HEK293 (cell line): Measurements from ENCODE around the gene METTL16.

ENCODE experiments used
- CTCF ChIA-PET: fragments of 350-600 bp; formaldehyde crosslinking; extraction: SDS; loops from one replicate; lab custom pipeline; 2021; ENCODE audit warnings: antibody characterized with exemption; lab: Yijun Ruan, JAX
- POLR2A ChIA-PET: fragments of 300-600 bp; formaldehyde crosslinking; extraction: SDS; loops from one replicate; lab custom pipeline; 2020; ENCODE audit warnings: antibody characterized with exemption, inconsistent platforms; lab: Yijun Ruan, JAX
- H3K27ac ChIP-seq: fragments of 200-500 bp; sonication (Bioruptor generic); 2 replicates; pipeline ENCODE4 v1.5.1; 2014; ENCODE audit warnings: low read depth, low read length, control low read depth, inconsistent platforms; ENCODE audit errors: extremely low read depth
- H3K36me3 ChIP-seq, 2 experiments: fragments of 200-500 bp in 1 of 2; sonication (Bioruptor generic) in 1 of 2; 1 replicate in 1 of 2; 2 replicates in 1 of 2; pipeline ENCODE4 v1.5.1; 2014 to 2017; ENCODE audit warnings: inconsistent platforms in 2 of 2, low read length in 2 of 2; ENCODE audit not compliant: control insufficient read depth in 2 of 2, insufficient read depth in 1 of 2
- H3K4me1 ChIP-seq: fragments of 200-500 bp; sonication (Bioruptor generic); 2 replicates; pipeline ENCODE4 v1.5.1; 2014; ENCODE audit warnings: mild to moderate bottlenecking, low read length, inconsistent platforms; ENCODE audit not compliant: control insufficient read depth, insufficient read depth
- H3K4me3 ChIP-seq: 2 replicates; pipeline ENCODE4 v1.5.1; 2011; ENCODE audit warnings: low read depth, mild to moderate bottlenecking, control low read depth, low read length, moderate library complexity
- H3K9me3 ChIP-seq: fragments of 200-500 bp; sonication (Bioruptor generic); 2 replicates; pipeline ENCODE4 v1.5.1; 2014; ENCODE audit warnings: low read depth, low read length, inconsistent platforms; ENCODE audit not compliant: control insufficient read depth, insufficient read depth
- BCL11B ChIP-seq: fragments of 450-650 bp; formaldehyde crosslinking; IDR thresholded peaks from 2 replicates; pipeline ENCODE4 v1.5.1; 2016; ENCODE audit warnings: low read depth, missing biosample characterization, missing genetic modification characterization
- FEZF1 ChIP-seq: fragments of 450-650 bp; formaldehyde crosslinking; IDR thresholded peaks from 2 replicates; pipeline ENCODE4 v1.5.1; 2016; ENCODE audit warnings: missing biosample characterization, missing genetic modification characterization
- PRDM10 ChIP-seq: fragments of 450-650 bp; formaldehyde crosslinking; IDR thresholded peaks from 2 replicates; pipeline ENCODE4 v1.5.1; 2016; ENCODE audit warnings: missing biosample characterization, missing genetic modification characterization
- ZFP69B ChIP-seq: fragments of 450-650 bp; formaldehyde crosslinking; IDR thresholded peaks from 2 replicates; pipeline ENCODE4 v1.5.1; 2016; ENCODE audit warnings: missing biosample characterization, missing genetic modification characterization
- ZNF146 ChIP-seq: fragments of 450-650 bp; formaldehyde crosslinking; IDR thresholded peaks from 2 replicates; pipeline ENCODE4 v1.5.1; 2016; ENCODE audit warnings: missing biosample characterization, missing genetic modification characterization
- ZNF175 ChIP-seq: fragments of 450-650 bp; formaldehyde crosslinking; IDR thresholded peaks from 2 replicates; pipeline ENCODE4 v1.5.1; 2016; ENCODE audit warnings: missing biosample characterization, missing genetic modification characterization
- ZNF202 ChIP-seq: fragments of 450-650 bp; formaldehyde crosslinking; IDR thresholded peaks from 2 replicates; pipeline ENCODE4 v1.5.1; 2016; ENCODE audit warnings: missing biosample characterization, missing genetic modification characterization, borderline replicate concordance
- ZNF248 ChIP-seq: fragments of 450-650 bp; formaldehyde crosslinking; IDR thresholded peaks from 2 replicates; pipeline ENCODE4 v1.5.1; 2017; ENCODE audit warnings: missing biosample characterization, missing genetic modification characterization
- ZNF366 ChIP-seq: fragments of 450-650 bp; formaldehyde crosslinking; conservative IDR thresholded peaks from 2 replicates; pipeline ENCODE4 v1.5.1; 2016; ENCODE audit warnings: missing biosample characterization, missing genetic modification characterization
- ZNF549 ChIP-seq: fragments of 450-650 bp; IDR thresholded peaks from 2 replicates; pipeline ENCODE4 v1.5.1; 2018; ENCODE audit warnings: missing biosample characterization, missing genetic modification characterization, mild to moderate bottlenecking, inconsistent platforms, moderate library complexity
- ZNF555 ChIP-seq: fragments of 450-650 bp; formaldehyde crosslinking; conservative IDR thresholded peaks from 2 replicates; pipeline ENCODE4 v1.5.1; 2017; ENCODE audit warnings: missing biosample characterization, mild to moderate bottlenecking, missing genetic modification characterization, inconsistent platforms
- ZNF624 ChIP-seq: fragments of 450-650 bp; formaldehyde crosslinking; IDR thresholded peaks from 2 replicates; pipeline ENCODE4 v1.5.1; 2017; ENCODE audit warnings: missing biosample characterization, missing genetic modification characterization
- ZNF670 ChIP-seq: fragments of 450-650 bp; formaldehyde crosslinking; IDR thresholded peaks from 2 replicates; pipeline ENCODE4 v1.5.1; 2016; ENCODE audit warnings: missing biosample characterization, missing genetic modification characterization, low read depth
- ZNF837 ChIP-seq: fragments of 450-650 bp; formaldehyde crosslinking; IDR thresholded peaks from 2 replicates; pipeline ENCODE4 v1.5.1; 2016; ENCODE audit warnings: missing biosample characterization, missing genetic modification characterization
- ZXDB ChIP-seq: fragments of 450-650 bp; formaldehyde crosslinking; IDR thresholded peaks from 2 replicates; pipeline ENCODE4 v1.5.1; 2016; ENCODE audit warnings: missing biosample characterization, missing genetic modification characterization
- TF ChIP-seq, protein P1 (sequence below): fragments of 450-650 bp; formaldehyde crosslinking; IDR thresholded peaks from 2 replicates; pipeline ENCODE4 v1.5.1; 2017; ENCODE audit warnings: missing biosample characterization, missing genetic modification characterization

METTL16 gene

GRCh38 chr17:2435181-2435741 is 76.4 kb downstream of the METTL16 start:
- ChIA-PET POLR2A (no interaction called here), CTCF (interaction anchor here (0.6 to 4.2 kb wide), 3 partner anchors 9 to 22 kb away, joined by 3 to 17 read pairs (median 3); no protein-coding TSS in a partner anchor)
- Histone ChIP-seq H3K36me3 (peaks cover 44 to 69% of the 10 kb centered on the region in 2 experiments), H3K27ac (peak overlapping the region; percentile 30; the same call in 1 of the 2 replicates), H3K4me1 (no peaks in the 10 kb centered on the region), H3K4me3 (no peak overlapping the region), H3K9me3 (no peaks in the 10 kb centered on the region)
- TF ChIP-seq BCL11B (tag by site-specific recombination) (no peak), ZNF202 (tag by site-specific recombination) (no peak), ZNF248 (tag by site-specific recombination) (no peak), ZXDB (tag by site-specific recombination) (no peak), ZNF555 (no peak), ZNF670 (tag by site-specific recombination) (no peak), ZNF549 (tag by site-specific recombination) (no peak), ZNF624 (no peak), FEZF1 (no peak), ZNF146 (tag by site-specific recombination) (no peak)
- TF ChIP-seq, protein P1, sequence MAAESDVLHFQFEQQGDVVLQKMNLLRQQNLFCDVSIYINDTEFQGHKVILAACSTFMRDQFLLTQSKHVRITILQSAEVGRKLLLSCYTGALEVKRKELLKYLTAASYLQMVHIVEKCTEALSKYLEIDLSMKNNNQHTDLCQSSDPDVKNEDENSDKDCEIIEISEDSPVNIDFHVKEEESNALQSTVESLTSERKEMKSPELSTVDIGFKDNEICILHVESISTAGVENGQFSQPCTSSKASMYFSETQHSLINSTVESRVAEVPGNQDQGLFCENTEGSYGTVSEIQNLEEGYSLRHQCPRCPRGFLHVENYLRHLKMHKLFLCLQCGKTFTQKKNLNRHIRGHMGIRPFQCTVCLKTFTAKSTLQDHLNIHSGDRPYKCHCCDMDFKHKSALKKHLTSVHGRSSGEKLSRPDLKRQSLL, result no peak

- CTCF ChIA-PET, result interaction anchor here (0.6 to 4.2 kb wide), 6 partner anchors 18 to 269 kb away, joined by 3 to 17 read pairs (median 3); no protein-coding TSS in a partner anchor
- H3K4me1 ChIP-seq, result no peaks in the 10 kb centered on the region
- no peaks in the 10 kb centered on the region for H3K9me3 ChIP-seq
- H3K4me3 ChIP-seq, result no peak overlapping the region
- TF ChIP-seq ZNF175 (tag by site-specific recombination) (no peak), ZNF837 (tag by site-specific recombination) (no peak)
- no peak overlapping the region for H3K27ac ChIP-seq
- POLR2A ChIA-PET, result interaction anchor here (0.6 kb wide), 2 partner anchors 78 to 159 kb away, joined by 3 to 9 read pairs; partner anchors contain the start of gene METTL16
- H3K36me3 ChIP-seq, result peaks cover 30 to 57% of the 10 kb centered on the region in 2 experiments
Observed at GRCh38 chr17:2433696-2434095, 78.0 kb downstream of the METTL16 start.

DNA sequence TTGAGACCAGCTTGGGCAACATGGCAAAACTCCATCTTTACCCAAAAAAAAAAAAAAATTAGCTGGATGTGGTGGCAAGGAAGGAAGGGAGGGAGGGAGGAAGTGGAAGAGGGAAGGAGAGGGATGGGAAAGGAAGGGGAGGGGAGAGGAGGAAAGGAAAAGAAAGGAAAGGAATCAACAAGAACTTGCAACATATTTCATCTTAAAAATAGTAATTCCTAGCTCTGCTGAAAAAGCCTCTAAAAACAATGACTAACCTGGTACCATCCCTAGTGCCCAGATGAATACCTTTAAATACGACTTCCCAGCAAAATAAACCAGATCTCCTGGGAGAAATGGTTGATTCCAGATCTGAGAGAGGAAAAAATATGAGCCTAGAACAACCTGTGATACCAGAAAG is 83.8 kb downstream of the METTL16 start:
- Histone ChIP-seq H3K9me3 (no peaks in the 10 kb centered on the region), H3K27ac (no peak overlapping the region), H3K36me3 (peaks cover 8 to 21% of the 10 kb centered on the region in 2 experiments), H3K4me1 (no peaks in the 10 kb centered on the region), H3K4me3 (no peak overlapping the region)
- TF ChIP-seq PRDM10 (peak; percentile 91), ZNF366 (tag by site-specific recombination) (0 out of 2 replicates have a peak, but pooled peaks have one; percentile 36), ZFP69B (tag by site-specific recombination) (no peak)
- ChIA-PET CTCF (interaction anchor here (0.6 to 8.8 kb wide), 5 partner anchors 12 to 248 kb away, joined by 3 to 58 read pairs (median 4); no protein-coding TSS in a partner anchor), POLR2A (no interaction called here)
